ENCODE data around the gene OR2H2.

OR2H2 gene

GRCh38 chr6:29557320-29557719 lies 27.6 kb upstream of the OR2H2 start:
- no peak for TF ChIP-seq CTCF (conservative IDR thresholded peaks at IDR 0.05; ENCODE audit: low read length)
- H3K4me3 ChIP-seq (ENCODE audit: low read length): no peak overlapping the region
- no peak for DNase-seq (ENCODE audit: low read depth)

DNA sequence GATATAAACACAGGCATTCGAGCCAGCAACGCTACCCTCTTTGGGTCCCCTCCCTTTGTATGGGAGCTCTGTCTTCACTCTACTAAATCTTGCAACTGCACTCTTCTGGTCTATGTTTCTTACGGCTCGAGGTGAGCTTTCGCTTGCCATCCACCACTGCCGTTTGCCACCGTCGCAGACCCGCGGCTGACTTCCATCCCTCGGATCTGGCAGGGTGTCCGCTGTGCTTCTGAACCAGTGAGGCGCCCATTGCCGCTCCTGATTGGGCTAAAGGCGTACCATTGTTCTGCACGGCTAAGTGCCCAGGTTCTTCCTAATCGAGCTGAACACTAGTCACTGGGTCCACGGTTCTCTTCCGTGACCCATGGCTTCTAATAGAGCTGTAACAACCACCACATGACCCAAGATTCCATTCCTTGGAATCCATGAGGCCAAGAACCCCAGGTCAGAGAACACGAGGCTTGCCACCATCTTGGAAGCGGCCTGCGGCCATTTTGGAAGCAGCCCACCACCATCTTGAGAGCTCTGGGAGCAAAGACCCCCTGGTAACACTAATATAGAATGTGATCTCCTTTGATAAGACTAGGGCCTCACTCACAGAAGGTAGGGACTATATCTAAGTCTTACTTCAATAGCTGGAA lies 26.4 kb upstream of the OR2H2 start:
- H3K4me3 ChIP-seq (ENCODE audit: low read length): no peak overlapping the region
- no peak for TF ChIP-seq CTCF (conservative IDR thresholded peaks at IDR 0.05; ENCODE audit: low read length)
- DNase-seq (ENCODE audit: low read depth): no peak

DNA sequence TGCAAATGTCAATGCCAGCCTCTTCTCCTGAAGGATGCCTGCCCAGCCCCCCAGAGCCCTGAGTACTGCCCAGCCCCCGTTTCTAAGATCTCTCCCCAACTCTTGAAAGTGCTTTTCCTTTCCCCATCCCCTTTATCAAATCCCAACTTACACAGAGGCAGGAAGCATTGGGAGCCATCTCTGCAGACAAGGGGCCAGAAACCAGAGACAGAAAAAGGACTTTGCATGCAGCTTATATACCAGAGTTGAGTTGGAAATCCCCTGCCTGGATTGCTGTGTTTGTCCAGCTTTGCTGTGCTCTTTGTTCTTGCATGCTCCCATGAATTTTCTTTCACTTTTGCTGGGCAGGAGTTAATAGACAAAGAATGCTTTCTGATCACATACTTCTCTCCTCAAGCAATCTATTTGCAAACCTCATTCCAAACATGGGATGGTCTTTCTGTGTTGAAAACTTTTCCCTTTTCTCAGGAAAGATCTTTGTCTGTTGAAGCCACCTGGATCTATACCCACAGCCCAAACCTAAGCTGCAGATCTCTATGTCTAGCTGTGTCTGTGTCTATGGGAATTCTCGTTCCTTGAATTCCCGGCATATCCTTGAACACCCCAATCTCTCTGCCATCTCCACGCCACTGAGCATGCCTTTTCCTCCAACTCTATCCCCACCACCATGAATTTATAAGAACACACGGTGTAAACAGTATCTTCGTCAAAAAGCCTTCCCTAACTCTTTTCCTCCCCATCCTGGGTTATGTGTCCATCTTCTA lies 25.2 kb upstream of the OR2H2 start, which contains the start of gene UBD:
TSS of gene UBD (minus strand) at position 209 of the 764 bp plus-strand sequence. CDS start at position 178, 31 bp downstream.
- H3K4me3 ChIP-seq (ENCODE audit: low read length): no peak within 1 kb of the TSS
- TF ChIP-seq CTCF (conservative IDR thresholded peaks at IDR 0.05; ENCODE audit: low read length): no peak
- no peak for DNase-seq (ENCODE audit: low read depth)

- no peak for TF ChIP-seq CTCF (conservative IDR thresholded peaks at IDR 0.05; ENCODE audit: low read length)
- DNase-seq (ENCODE audit: low read depth): no peak
- H3K4me3 ChIP-seq (ENCODE audit: low read length): no peak overlapping the region
Measured at GRCh38 chr6:29561091-29561490, 23.8 kb upstream of the OR2H2 start.

GRCh38 chr6:29561606-29562181 lies 23.2 kb upstream of the OR2H2 start:
- no peak overlapping the region for H3K4me3 ChIP-seq (ENCODE audit: low read length)
- TF ChIP-seq CTCF (conservative IDR thresholded peaks at IDR 0.05; ENCODE audit: low read length): no peak
- no peak for DNase-seq (ENCODE audit: low read depth)

DNA sequence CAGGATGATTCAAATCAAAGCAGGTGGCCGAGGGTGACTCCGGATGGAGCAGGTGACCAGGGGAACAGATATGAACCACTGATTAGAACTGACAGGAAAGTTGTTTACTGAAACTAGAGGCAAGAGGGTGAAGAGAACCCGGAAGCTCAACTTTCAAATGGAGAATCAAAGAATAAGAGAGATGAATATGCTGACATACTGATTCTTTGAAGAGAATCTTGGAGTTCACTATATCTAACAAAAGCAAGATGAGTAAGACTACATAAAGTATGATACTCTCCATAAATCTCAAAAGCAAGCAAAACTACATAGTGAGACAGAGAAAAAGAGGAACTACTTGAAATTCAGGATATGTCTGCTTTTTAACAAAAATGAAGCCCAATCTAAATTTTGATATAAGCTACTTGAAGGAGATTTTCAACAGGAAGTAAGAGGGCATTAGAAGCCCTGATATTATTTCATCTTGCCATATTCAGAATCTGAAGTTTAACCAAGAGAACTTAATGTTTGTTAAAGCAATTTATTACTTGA lies 21.4 kb upstream of the OR2H2 start:
- no peak for DNase-seq (ENCODE audit: low read depth)
- H3K4me3 ChIP-seq (ENCODE audit: low read length): no peak overlapping the region
- TF ChIP-seq CTCF (conservative IDR thresholded peaks at IDR 0.05; ENCODE audit: low read length): no peak

Measured in AG10803 (cell line).